Stimulated activated CD8-positive, alpha-beta memory T cell treated with anti-CD3 and anti-CD28 coated beads, Interleukin-12 subunit alpha, Interleukin-12 subunit beta, amount 100 ng/mL, for 24 hours (primary cell): ENCODE measurements around the gene ZNF729.
"Not testable (repeated sequence)": the region's sequence is repeated elsewhere in the genome, so short reads cannot be mapped to it uniquely, and the experiment has no call there.

Source experiments
- DNase-seq: peaks from one replicate; pipeline ENCODE4 v3.0.0-alpha.2; 2020; ENCODE audit errors: extremely low read depth

ZNF729 gene

DNA sequence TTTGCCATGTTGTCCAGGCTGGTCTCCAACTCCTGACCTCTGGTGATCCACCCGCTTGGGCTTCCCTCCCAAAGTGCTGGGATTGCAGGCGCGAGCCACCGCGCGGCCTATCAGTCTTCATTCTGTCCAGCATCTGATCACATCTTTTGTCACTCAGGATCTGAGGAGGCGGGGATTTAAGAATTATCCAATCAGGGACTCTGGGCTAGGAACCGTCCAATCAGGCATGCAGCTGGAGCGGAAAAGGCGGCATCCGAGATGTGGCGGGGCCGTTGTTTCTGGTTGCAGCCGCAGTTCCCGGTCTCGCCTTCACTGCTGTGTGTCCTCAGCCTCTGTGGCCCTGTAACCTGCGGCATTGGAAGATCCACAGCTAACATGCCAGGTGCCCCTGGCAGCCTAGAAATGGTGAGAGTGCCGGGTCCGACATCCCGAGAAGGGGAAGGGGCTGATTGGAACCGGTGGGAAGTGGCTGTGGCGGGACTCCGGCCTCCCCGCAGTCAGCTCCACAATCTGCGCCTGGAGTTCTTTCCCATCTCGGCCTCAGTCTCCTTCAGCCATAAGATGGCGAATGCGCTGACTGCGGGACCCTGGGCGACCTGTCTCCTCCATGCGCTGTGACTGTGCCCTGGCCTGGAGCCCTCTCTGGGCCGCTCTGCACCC lies at the start of gene ZNF729:
Gene ZNF729, plus strand, starts transcription at position 291 of the 660 bp plus-strand sequence. Its CDS starts 85 bp downstream, at position 376.
- DNase-seq, result no peak

DNA sequence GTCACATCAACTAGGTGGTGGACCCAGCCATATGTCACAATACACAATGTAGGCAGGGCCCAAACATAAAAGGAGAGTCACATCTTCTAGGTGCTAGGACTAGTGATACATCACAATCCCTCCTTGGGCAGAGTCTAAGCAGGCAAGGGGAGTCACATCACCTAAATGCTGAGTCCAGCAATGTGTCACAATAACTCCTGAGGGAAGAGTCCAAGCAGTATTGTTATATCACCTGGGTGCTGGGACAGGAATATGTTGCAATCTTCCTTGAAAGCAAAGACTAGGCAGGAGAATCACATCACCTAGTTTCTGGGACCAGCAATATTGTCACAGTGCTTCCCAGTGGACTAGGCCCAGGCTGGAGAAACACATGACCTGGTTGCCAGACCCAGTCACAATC lies 29.4 kb upstream of the ZNF729 start:
- no peak for DNase-seq

DNA sequence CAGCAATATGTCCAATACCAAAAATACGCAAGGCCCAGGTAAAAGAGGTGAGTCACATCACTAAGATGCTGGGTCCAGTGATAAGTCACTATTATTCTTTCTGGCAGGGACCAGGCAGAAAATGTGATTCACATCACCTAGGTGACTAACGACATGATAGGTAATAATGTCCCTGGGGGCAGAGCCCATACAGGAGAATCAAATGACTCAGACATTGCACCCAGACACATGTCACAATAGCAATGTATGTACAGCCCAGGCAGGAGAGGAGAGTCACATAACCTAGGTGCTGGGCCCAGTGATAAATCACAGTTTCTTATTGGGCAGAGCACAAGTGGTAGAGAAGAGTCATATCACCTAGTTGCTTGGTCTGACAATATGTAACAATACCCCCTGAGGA lies 28.9 kb upstream of the ZNF729 start:
- no peak for DNase-seq

DNA sequence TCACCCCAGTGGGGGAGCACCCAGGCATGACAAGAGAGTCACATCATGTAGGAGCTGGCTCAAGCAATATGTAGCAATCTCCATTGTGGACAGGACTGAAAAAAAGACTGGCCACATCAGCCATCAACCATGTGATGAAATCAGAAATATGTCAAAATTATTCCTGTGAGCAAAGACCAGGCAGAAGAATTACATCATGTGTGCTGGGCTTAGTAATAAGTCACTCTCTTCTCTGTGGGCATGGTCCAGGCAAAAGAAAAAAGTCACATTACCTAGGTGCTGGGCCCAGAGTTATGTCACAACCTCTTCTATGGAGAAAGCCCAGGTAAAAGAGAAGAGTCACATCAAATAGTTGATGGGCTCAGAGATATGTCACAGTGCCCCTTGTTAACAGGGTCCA lies 28.3 kb upstream of the ZNF729 start:
- no peak for DNase-seq

DNA sequence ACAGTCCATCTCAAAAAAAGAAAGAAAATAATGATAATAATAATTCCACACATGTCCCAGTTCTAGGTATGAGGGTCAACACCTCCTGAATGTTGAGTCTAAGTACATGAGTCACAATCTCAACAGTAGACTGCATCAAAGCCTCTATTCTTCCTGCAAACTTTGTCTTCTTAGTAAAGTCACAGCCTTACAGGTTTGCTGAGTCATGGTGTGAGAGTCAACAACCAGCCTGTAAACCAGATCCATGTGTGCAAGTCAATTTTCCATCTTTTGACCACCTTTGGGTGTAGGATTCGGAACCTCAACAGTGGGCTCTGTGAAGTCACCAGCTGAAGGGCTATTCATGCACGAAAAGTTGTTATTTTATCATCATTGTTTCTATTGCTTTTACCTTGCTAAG lies 25.7 kb upstream of the ZNF729 start:
- no peak for DNase-seq

DNA sequence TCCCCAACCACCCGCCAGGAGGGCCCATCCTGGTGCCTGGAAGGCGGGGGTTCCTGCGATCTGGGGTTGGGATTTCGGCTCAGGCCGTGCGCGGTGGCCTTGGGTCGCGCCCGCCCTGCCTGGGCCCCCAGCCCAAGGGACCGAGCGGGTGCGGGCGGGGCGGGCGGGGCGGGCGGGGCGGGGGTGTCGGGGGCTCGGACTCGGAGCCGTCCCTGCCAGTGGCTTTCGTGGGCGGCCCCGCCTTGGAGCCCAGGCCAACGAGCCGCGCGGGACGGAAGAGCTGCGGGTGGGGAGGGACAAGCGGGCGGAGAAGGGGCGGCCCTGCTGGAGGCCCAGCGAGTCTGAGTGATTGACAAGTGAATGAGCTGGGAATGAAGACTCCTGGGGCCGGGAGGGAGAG lies 24.6 kb upstream of the ZNF729 start:
- no peak for DNase-seq

DNA sequence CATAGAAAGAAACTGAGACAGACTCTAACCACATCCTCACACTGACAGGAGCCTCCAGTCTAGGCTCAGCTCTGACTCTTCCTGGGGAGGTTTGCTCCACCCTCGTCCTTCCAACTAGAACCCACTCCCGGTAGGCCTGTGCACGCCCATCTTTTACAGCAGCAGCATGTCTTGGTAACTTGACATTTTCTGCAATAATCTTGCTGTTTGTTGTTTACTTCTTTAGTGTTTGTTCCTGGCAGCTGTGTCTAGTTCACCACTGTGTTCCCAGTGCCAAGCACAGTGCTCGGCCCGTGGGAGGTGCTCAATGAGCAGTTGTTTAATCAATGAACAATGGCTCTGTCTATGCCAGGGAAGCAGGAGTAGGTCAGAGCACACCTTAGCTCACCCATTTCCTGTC lies 23.1 kb upstream of the ZNF729 start:
- DNase-seq, result no peak

DNA sequence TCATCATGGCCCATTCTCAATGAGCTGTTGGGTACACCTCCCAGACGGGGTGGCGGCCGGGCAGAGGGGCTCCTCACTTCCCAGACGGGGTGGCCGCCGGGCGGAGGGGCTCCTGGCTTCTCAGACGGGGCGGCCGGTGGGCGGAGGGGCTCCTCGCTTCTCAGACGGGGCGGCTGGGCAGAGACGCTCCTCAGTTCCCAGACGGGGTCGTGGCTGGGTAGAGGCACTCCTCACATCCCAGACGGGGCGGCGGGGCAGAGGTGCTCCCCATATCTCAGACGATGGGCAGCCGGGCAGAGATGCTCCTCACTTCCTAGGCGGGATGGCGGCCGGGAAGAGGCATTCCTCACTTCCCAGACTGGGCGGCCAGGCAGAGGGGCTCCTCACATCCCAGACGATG lies 35.3 kb downstream of the ZNF729 start:
- not testable (repeated sequence) for DNase-seq

DNA sequence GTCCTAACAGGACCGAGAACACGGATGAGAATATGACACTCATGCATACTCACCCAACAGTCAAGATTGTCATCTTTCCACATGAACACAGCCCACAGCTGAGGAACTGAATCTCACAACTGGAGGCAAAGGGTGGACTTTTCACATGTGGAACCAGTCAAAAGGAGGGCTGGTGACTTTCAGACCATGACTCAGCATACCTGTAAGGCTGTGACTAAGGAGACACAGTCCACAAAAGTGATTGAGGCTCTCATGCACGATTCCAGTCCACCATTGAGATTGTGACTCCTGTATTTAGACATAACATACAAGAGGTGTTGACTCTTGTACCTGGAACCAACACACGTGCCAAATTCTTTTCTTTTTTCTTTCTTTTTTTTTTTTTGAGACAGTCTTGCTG lies 40.0 kb downstream of the ZNF729 start:
- no peak for DNase-seq

DNA sequence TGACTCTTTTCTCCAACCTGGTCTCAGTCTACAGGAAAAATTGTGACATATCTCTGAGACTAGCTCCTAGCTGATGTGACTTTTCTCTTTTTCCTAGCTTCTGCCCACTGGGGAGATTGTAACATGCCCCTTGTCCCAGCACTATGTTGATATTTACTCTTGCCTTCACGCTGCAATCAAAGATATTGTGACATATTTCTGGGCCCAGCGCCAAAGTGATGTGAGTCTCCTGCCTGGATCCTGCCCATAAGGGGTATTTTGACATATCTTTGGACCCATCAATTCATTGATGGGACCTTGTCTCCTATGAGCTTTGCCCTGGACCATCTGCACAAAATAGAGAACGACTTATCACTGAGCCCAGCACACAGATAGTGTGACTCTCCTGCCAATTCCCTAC lies 41.1 kb downstream of the ZNF729 start:
- no peak for DNase-seq

DNA sequence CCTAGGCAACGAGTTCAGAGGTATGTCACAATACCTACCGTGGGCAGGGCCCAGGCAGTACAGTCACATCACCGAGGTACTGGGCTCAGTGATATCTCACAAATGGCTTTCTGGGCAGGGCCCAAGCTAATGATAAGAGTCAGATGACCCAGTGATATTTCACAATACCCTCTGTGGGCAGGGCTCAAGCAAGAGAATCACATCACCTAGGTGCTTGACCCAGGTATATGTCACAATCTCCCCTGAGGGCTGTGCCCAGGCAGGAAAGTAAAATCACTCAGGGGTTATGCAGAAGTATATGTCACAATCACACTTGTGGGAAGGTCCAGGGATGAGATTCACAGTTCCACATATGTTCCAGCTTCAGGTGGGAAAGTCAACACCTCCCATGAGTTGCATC lies 45.3 kb downstream of the ZNF729 start:
- no peak for DNase-seq

DNA sequence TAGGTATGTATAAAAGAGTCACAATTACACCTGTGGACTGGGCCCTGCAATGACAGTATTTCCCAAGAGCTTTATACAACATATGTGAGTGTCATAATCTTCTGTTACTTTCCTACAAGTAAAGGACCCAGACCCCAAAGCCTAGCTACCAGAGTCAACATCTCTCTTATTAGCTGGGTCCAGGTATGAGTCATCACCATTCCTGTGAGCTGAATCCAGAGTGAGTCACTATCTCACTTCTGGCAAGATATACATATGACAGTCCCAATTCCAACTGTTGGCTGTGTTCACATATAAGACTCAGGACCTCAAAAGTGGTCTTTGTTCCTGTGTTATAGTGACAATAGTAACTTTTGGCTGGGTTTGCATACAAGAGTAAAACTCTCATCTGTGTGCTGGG lies 46.7 kb downstream of the ZNF729 start:
- no peak for DNase-seq

DNA sequence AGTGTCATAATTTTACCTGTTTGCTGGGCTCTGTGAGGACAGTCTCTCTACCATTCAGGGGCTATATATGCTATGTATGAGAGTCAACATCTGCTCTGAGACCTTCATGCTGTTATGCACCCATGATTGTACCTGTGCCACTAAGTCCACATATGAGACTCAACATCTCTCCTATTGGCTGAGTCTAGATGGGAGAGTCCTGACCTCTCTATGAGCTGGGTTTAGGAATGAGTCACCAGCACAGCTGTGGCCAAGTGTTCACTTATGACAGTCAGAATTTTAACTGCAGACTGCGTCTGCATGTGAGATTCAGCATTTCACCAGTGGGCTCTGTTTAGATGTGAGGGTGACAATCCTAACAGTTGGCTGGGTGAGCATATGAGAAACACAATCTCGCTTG lies 49.5 kb downstream of the ZNF729 start:
- DNase-seq, result no peak

DNA sequence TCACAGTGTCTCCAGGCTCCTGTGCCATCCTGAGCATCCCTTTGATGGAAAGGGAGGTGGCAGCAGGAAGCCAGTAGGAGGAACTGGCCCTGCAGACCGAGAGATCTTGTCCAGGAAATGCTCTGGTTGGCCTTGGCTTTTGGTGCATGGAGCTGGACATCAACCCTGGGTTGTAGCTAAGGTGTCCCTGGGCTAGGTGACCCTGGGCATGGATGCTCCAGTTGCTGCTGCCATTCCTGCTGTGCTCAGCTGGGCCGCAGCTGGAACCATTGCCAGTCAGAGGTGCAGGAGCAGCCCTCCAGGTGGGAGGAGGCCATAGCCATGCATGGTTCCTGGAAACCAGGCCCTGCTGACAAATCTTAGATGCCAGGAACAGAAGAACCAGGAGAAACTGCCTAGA lies 68.4 kb downstream of the ZNF729 start:
- DNase-seq, result no peak
